ENCODE measurements around the gene BLMH. TPM values are rescaled to one million over a fixed set of nuclear protein-coding genes. Genes with fewer than 3 reads are reported as not detected.

The BLMH gene
- total RNA-seq, 1 donor from 2014 or later: 49.5 TPM

DNA sequence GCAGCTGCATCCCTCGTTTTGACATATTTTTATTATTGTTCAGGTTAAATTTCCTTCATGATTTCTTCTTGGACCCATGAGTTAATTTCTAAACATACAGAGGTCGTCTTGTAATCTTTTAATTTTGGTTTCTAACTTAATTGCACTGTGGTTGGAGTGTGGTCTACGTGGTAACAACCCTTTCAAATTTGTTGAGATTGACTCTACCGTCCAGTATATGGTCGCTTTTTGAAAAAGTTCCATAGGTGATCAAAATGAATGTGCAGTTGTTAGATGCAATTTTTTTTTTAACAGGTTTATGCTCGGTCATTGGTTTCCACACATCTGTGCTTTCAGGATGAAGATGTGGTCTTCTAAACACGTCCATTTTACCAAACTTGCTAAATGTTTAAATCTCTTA lies 45.3 kb downstream of the BLMH start:
- H3K4me3 Mint-ChIP-seq (ENCODE audit: unreplicated experiment): no peak overlapping the region
- TF ChIP-seq CTCF (IDR thresholded peaks at IDR 0.05): no peak
- DNase-seq (ENCODE audit: low spot score): no peak
- no peaks in the 10 kb centered on the region for H3K9me3 Mint-ChIP-seq (ENCODE audit: low read depth)
- H3K36me3 Mint-ChIP-seq (ENCODE audit: low read depth): peaks cover 38% of the 10 kb centered on the region
- H3K4me1 Mint-ChIP-seq (ENCODE audit: low read depth): no peaks in the 10 kb centered on the region
- H3K27me3 Mint-ChIP-seq (ENCODE audit: low read depth): no peaks in the 10 kb centered on the region
- H3K27ac Mint-ChIP-seq (ENCODE audit: unreplicated experiment): no peak overlapping the region

DNA sequence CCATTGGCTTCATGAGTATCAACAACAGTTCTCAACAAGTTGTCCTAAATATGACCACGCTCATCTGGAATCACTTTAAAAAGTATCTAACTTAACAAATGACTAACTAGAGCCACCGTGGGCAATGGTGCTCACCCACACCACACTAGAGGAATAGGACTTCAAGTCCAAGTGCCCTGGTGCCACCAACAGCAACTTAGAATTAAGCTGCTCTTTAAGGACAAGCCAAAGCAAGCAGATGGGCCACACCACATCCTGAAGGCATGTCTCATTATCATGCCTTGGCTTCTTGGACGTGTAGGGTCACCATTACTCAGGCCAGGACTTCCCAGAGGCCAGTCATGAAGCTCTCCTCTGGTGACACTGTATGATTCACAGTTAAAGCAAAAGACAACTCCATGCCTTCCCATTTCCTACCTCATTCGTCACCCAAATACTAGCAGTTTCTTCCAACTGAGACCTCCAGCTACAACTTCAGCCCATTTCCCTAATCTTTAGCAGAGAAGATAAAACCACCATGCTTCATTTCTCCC lies 46.8 kb downstream of the BLMH start:
- no peaks in the 10 kb centered on the region for H3K27me3 Mint-ChIP-seq (ENCODE audit: low read depth)
- peaks cover 25% of the 10 kb centered on the region for H3K36me3 Mint-ChIP-seq (ENCODE audit: low read depth)
- no peak overlapping the region for H3K4me3 Mint-ChIP-seq (ENCODE audit: unreplicated experiment)
- H3K27ac Mint-ChIP-seq (ENCODE audit: unreplicated experiment): no peak overlapping the region
- DNase-seq (ENCODE audit: low spot score): no peak
- H3K4me1 Mint-ChIP-seq (ENCODE audit: low read depth): no peaks in the 10 kb centered on the region
- H3K9me3 Mint-ChIP-seq (ENCODE audit: low read depth): no peaks in the 10 kb centered on the region
- no peak for TF ChIP-seq CTCF (IDR thresholded peaks at IDR 0.05)

DNA sequence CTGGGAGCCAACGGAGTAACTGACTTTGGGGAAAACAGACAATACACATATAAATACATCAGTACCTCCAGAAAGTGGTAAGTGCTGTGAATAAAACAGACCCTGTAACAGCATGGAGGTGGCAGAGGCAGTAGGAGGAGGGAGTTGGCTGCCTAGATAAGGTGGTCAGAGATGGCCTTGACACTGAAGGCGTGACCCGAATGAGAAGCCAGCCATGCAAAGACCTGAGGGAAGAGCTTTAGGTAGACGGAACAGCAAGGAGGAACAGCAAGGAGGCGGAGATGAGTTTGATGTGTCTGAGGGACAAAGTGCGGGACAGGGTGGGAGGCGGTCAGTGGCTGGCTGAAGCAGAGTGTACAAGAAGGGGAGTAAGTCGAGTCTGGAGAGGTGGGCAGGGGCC lies 48.2 kb downstream of the BLMH start:
- H3K4me3 Mint-ChIP-seq (ENCODE audit: unreplicated experiment): no peak overlapping the region
- no peak overlapping the region for H3K27ac Mint-ChIP-seq (ENCODE audit: unreplicated experiment)
- H3K36me3 Mint-ChIP-seq (ENCODE audit: low read depth): peaks cover 18% of the 10 kb centered on the region
- peaks cover 6% of the 10 kb centered on the region for H3K27me3 Mint-ChIP-seq (ENCODE audit: low read depth)
- TF ChIP-seq CTCF (IDR thresholded peaks at IDR 0.05): no peak
- DNase-seq (ENCODE audit: low spot score): no peak
- no peaks in the 10 kb centered on the region for H3K4me1 Mint-ChIP-seq (ENCODE audit: low read depth)
- no peaks in the 10 kb centered on the region for H3K9me3 Mint-ChIP-seq (ENCODE audit: low read depth)

GRCh38 chr17:30243002-30243401 lies 48.7 kb downstream of the BLMH start:
- H3K4me3 Mint-ChIP-seq (ENCODE audit: unreplicated experiment): no peak overlapping the region
- no peak for TF ChIP-seq CTCF (IDR thresholded peaks at IDR 0.05)
- peaks cover 11% of the 10 kb centered on the region for H3K27me3 Mint-ChIP-seq (ENCODE audit: low read depth)
- no peaks in the 10 kb centered on the region for H3K9me3 Mint-ChIP-seq (ENCODE audit: low read depth)
- H3K4me1 Mint-ChIP-seq (ENCODE audit: low read depth): no peaks in the 10 kb centered on the region
- peaks cover 12% of the 10 kb centered on the region for H3K36me3 Mint-ChIP-seq (ENCODE audit: low read depth)
- no peak for DNase-seq (ENCODE audit: low spot score)
- H3K27ac Mint-ChIP-seq (ENCODE audit: unreplicated experiment): no peak overlapping the region

DNA sequence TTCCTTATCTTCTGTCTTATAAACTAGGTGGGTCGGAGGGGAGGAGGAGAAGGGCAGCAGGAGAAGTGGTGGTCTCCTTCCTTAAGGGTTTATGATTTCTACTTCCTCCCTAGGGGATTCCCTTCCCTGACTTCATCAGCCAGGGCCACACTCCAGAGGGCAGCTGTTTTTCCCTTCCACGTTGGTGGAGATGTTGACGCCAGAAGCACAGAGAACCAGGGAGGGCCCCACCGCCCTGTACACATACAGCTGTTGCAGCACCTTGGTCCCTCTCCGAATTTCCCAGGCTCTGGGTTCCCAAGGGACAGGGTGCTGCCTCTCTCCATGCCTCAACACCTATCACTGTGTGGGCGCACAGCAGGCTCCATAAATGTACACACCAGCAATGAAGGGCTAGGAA lies 50.7 kb downstream of the BLMH start:
- no peaks in the 10 kb centered on the region for H3K9me3 Mint-ChIP-seq (ENCODE audit: low read depth)
- no peak for TF ChIP-seq CTCF (IDR thresholded peaks at IDR 0.05)
- peaks cover 18% of the 10 kb centered on the region for H3K27me3 Mint-ChIP-seq (ENCODE audit: low read depth)
- H3K27ac Mint-ChIP-seq (ENCODE audit: unreplicated experiment): no peak overlapping the region
- H3K4me1 Mint-ChIP-seq (ENCODE audit: low read depth): peaks cover 7% of the 10 kb centered on the region
- no peak for DNase-seq (ENCODE audit: low spot score)
- no peak overlapping the region for H3K4me3 Mint-ChIP-seq (ENCODE audit: unreplicated experiment)
- H3K36me3 Mint-ChIP-seq (ENCODE audit: low read depth): peaks cover 2% of the 10 kb centered on the region
